Measurements from ENCODE around the gene SIGLEC1. TPM values are rescaled to one million over a fixed set of nuclear protein-coding genes. Genes with fewer than 3 reads are reported as not detected.

The SIGLEC1 gene
- total and polyA plus RNA-seq, 2 of the 8 experiments (the other 6 are each of a cell fraction or from before 2014, with no cell fraction given), result 0.02 TPM; not detected in 1

DNA sequence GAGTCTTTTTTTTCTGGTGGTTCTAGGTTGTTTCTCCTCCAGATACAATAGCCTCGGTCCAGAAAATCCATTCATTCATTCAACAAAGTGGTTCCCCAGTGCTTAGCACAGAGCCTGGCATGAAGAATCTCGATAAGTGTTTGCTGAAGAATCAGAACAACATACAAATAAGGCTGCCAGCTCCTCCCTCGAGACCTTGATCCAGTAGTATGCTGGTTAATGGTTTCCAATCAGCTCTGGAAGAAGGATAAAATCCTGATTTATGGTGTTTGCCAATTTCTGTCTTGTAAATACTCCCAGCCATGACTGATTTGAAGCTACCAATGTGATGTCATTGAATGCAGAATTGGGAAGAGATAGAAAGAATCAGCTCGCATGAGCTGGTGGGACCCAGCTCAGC, 23.4 kb upstream of the SIGLEC1 start:
- Histone ChIP-seq H2BK12ac (ENCODE audit: low read depth, low read length) (no peak overlapping the region), H2AK5ac (ENCODE audit: low read depth, low read length) (no peak overlapping the region), H4K8ac (ENCODE audit: extremely low read depth, insufficient read depth, low read length) (no peak overlapping the region), H3K27me3 (replicated peaks in 1 of 4; ENCODE audit: control insufficient read depth in 3 of 4, extremely low read depth in 1 of 4, insufficient read depth in 3 of 4, low read length in 3 of 4) (peaks cover 1 to 23% (median 18%) of the 10 kb centered on the region in 4 experiments; a peak in 6 of 7 replicates), H3K4me2 (ENCODE audit: insufficient read depth in 1 of 2, low read depth in 2 of 2, low read length in 2 of 2) (no peak overlapping the region), H3K18ac (ENCODE audit: extremely low read depth, low read length) (no peak overlapping the region), H3K79me1 (ENCODE audit: low read depth, low read length) (no peaks in the 10 kb centered on the region), H3K9me3 (ENCODE audit: insufficient read depth in 2 of 2, low read depth in 1 of 2, low read length in 1 of 2) (no peaks in the 10 kb centered on the region), H3K4me1 (replicated peaks in 1 of 4; ENCODE audit: control insufficient read depth in 3 of 4, insufficient read depth in 4 of 4, low read length in 3 of 4) (peaks cover 0 to 34% (median 23%) of the 10 kb centered on the region in 4 experiments; a peak in 5 of 7 replicates), H3K23me2 (ENCODE audit: low read depth, low read length) (0 out of 2 replicates have a peak, but pooled peaks cover 2% of the 10 kb centered on the region), H2AFZ (ENCODE audit: low read length) (no peak overlapping the region), H4K91ac (replicated peaks; ENCODE audit: insufficient read length, low read length) (no peak overlapping the region), H3K4ac (replicated peaks; ENCODE audit: insufficient read length, low read depth, low read length) (no peak overlapping the region), H2BK20ac (ENCODE audit: low read length) (no peak overlapping the region), H3K9ac (replicated peaks in 1 of 4; ENCODE audit: extremely low read depth in 1 of 4, low read depth in 3 of 4, low read length in 3 of 4) (no peak overlapping the region), H4K20me1 (replicated peaks in 1 of 2; ENCODE audit: control insufficient read depth in 1 of 2, insufficient read depth in 2 of 2, low read length in 2 of 2) (no peaks in the 10 kb centered on the region), H2BK120ac (replicated peaks; ENCODE audit: low read depth, low read length) (no peak overlapping the region), H3K4me3 (ENCODE audit: extremely low read depth in 1 of 4, insufficient read depth in 2 of 4, low read depth in 3 of 4, low read length in 4 of 4) (no peak overlapping the region), H3K56ac (replicated peaks; ENCODE audit: insufficient read length, low read depth, low read length) (no peak overlapping the region), H3K36me3 (ENCODE audit: control insufficient read depth in 2 of 4, insufficient read depth in 4 of 4, low read length in 3 of 4) (no peaks in the 10 kb centered on the region), H2BK15ac (ENCODE audit: low read length) (no peak overlapping the region), H3K14ac (ENCODE audit: insufficient read length) (no peak overlapping the region), H3K79me2 (ENCODE audit: control insufficient read depth in 1 of 2, insufficient read depth in 2 of 2, low read length in 2 of 2) (no peaks in the 10 kb centered on the region), H4K5ac (ENCODE audit: insufficient read length, low read depth, low read length) (no peak overlapping the region), H3K23ac (ENCODE audit: insufficient read length) (no peak overlapping the region), H2BK5ac (ENCODE audit: low read depth, low read length) (no peak overlapping the region), H3K27ac (ENCODE audit: low read depth, low read length) (no peak overlapping the region)
- WGBS, 2 experiments (ENCODE audit: extremely low coverage in 1 of 2, insufficient coverage in 1 of 2, insufficient read length in 1 of 2, insufficient replicate concordance in 2 of 2, low coverage in 1 of 2, low lambda C conversion rate in 2 of 2, missing lambda C conversion rate in 1 of 2), result 85% methylated on average over 4 of the region's 4 CpGs; no CpG with 5 or more reads in 1 of the 2 experiments
- FAIRE-seq (no peak), DNase-seq (ENCODE audit: low read depth in 1 of 2, low spot score in 2 of 2) (no peak)
- TF ChIP-seq, protein P1, sequence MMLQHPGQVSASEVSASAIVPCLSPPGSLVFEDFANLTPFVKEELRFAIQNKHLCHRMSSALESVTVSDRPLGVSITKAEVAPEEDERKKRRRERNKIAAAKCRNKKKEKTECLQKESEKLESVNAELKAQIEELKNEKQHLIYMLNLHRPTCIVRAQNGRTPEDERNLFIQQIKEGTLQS (IDR thresholded peaks at IDR 0.05; ENCODE audit: insufficient read depth, low read depth, low read length), result no peak
- TF ChIP-seq SIRT6 (IDR thresholded peaks at IDR 0.05; ENCODE audit: low read length) (no peak), GABPA (IDR thresholded peaks at IDR 0.05; ENCODE audit: borderline replicate concordance, insufficient read depth, low read length) (no peak), GTF2F1 (IDR thresholded peaks at IDR 0.05; ENCODE audit: borderline replicate concordance, low read depth, low read length) (no peak), EZH2 (IDR thresholded peaks at IDR 0.05; ENCODE audit: low read depth, low read length, severe bottlenecking) (no peak)
- CTCF ChIA-PET (ENCODE audit: partially characterized antibody), result interaction anchor here (0.8 to 17.6 kb wide), 9 partner anchors 9 to 58 kb away, joined by 3 to 221 read pairs (median 5); partner anchors contain the start of genes CENPB and SIGLEC1
- POLR2A ChIA-PET (ENCODE audit: partially characterized antibody), result interaction anchor here (0.7 kb wide), 1 partner anchor 511 kb away, joined by 3 read pairs; no protein-coding TSS in a partner anchor

Data from H1 (cell line).